Activated T-cell treated with anti-CD3 and anti-CD28 coated beads for 4 hours (primary cell): ENCODE data around the gene PRKG1.
"Not testable (repeated sequence)": the region's sequence is repeated elsewhere in the genome, so short reads cannot be mapped to it uniquely, and the experiment has no call there.

ENCODE experiments used
- DNase-seq: peaks from one replicate; pipeline ENCODE4 v3.0.0-alpha.2; 2020

PRKG1 gene

GRCh38 chr10:51683031-51683691, 608.9 kb downstream of the PRKG1 start:
- DNase-seq: no peak

GRCh38 chr10:51685768-51686167, 611.5 kb downstream of the PRKG1 start:
- no peak for DNase-seq

- DNase-seq: no peak
These were observed 613.0 kb downstream of the PRKG1 start for GRCh38 chr10:51687296-51687695.

- DNase-seq: not testable (repeated sequence)
These were observed 614.5 kb downstream of the PRKG1 start for GRCh38 chr10:51688826-51689225.

GRCh38 chr10:51689536-51689935, 615.2 kb downstream of the PRKG1 start:
- DNase-seq: no peak

GRCh38 chr10:51691135-51691534, 616.8 kb downstream of the PRKG1 start:
- DNase-seq: no peak

GRCh38 chr10:51694086-51694768, 619.9 kb downstream of the PRKG1 start:
- DNase-seq: no peak

- no peak for DNase-seq
These were observed 622.0 kb downstream of the PRKG1 start for GRCh38 chr10:51696251-51696650.

- no peak for DNase-seq
These were observed 624.3 kb downstream of the PRKG1 start for GRCh38 chr10:51698473-51699063.

GRCh38 chr10:51699145-51699474, 624.8 kb downstream of the PRKG1 start:
- peak; percentile 7 for DNase-seq

GRCh38 chr10:51699475-51700227, 625.4 kb downstream of the PRKG1 start, which contains the start of gene CSTF2T:
CSTF2T (minus strand) TSS chr10:51699595; CDS start chr10:51699549, 46 bp downstream.
- peak; percentile 90 for DNase-seq

GRCh38 chr10:51700228-51700817, 626.0 kb downstream of the PRKG1 start:
- DNase-seq: no peak

- no peak for DNase-seq
These were observed 631.5 kb downstream of the PRKG1 start for GRCh38 chr10:51705774-51706173.

- no peak for DNase-seq
These were observed 631.9 kb downstream of the PRKG1 start for GRCh38 chr10:51706225-51706624.

GRCh38 chr10:51707392-51707791, 633.1 kb downstream of the PRKG1 start:
- no peak for DNase-seq

GRCh38 chr10:51707821-51708424, 633.6 kb downstream of the PRKG1 start:
- DNase-seq: no peak

GRCh38 chr10:51708609-51709008, 634.3 kb downstream of the PRKG1 start:
- no peak for DNase-seq

- no peak for DNase-seq
These were observed 635.2 kb downstream of the PRKG1 start for GRCh38 chr10:51709324-51709972.

- no peak for DNase-seq
These were observed 637.2 kb downstream of the PRKG1 start for GRCh38 chr10:51711519-51711891.

GRCh38 chr10:51716981-51717380, 642.7 kb downstream of the PRKG1 start:
- DNase-seq: no peak

GRCh38 chr10:51718804-51719291, 644.6 kb downstream of the PRKG1 start:
- no peak for DNase-seq

GRCh38 chr10:51724038-51724437, 649.8 kb downstream of the PRKG1 start:
- DNase-seq: no peak
